H1 (cell line): ENCODE measurements around the gene ARHGDIG. TPM values are rescaled to one million over a fixed set of nuclear protein-coding genes. Genes with fewer than 3 reads are reported as not detected.

ENCODE experiments used
- CTCF ChIA-PET: fragments of 300-600 bp; sonication (Branson Sonifier 250); formaldehyde crosslinking; loops from one replicate; lab custom pipeline; 2021; ENCODE audit not compliant: partially characterized antibody; lab: Charles Lee
- POLR2A ChIA-PET: fragments of 300-600 bp; sonication (Branson Sonifier 250); formaldehyde crosslinking; loops from one replicate; lab custom pipeline; 2021; ENCODE audit warnings: inconsistent platforms; ENCODE audit not compliant: partially characterized antibody; lab: Charles Lee
- DNase-seq, 2 experiments: peaks; one replicate each; pipeline versions ENCODE4 v3.0.0 to v3.0.0-alpha.2; 2010 to 2022; ENCODE audit warnings: low spot score in 2 of 2, low read depth in 1 of 2, mixed read lengths in 1 of 2
- FAIRE-seq: peaks from 2 replicates; lab custom pipeline; 2011; peaks lifted over from hg19 to GRCh38; lab: Jason Lieb, UNC
- H2AFZ ChIP-seq: 2 replicates; pipeline ENCODE4 v1.8.1; 2012; ENCODE audit warnings: low read length, inconsistent platforms
- H2AK5ac ChIP-seq: 2 replicates; pipeline ENCODE4 v1.6.1; 2013; ENCODE audit warnings: low read depth, low read length
- H2BK120ac ChIP-seq: replicated peaks from 2 replicates; pipeline ENCODE3; 2013; ENCODE audit warnings: low read depth, low read length, inconsistent platforms
- H2BK12ac ChIP-seq: 2 replicates; pipeline ENCODE4 v1.6.1; 2013; ENCODE audit warnings: low read depth, low read length
- H2BK15ac ChIP-seq: 2 replicates; pipeline ENCODE4 v1.6.1; 2013; ENCODE audit warnings: low read length
- H2BK20ac ChIP-seq: 2 replicates; pipeline ENCODE4 v1.6.1; 2013; ENCODE audit warnings: low read length
- H2BK5ac ChIP-seq: 2 replicates; pipeline ENCODE4 v1.6.1; 2013; ENCODE audit warnings: low read depth, low read length
- H3K14ac ChIP-seq: 2 replicates; pipeline ENCODE4 v1.6.1; 2013; ENCODE audit warnings: inconsistent platforms; ENCODE audit not compliant: insufficient read length
- H3K18ac ChIP-seq: 2 replicates; pipeline ENCODE4 v1.6.1; 2013; ENCODE audit warnings: low read length; ENCODE audit errors: extremely low read depth
- H3K23ac ChIP-seq: 2 replicates; pipeline ENCODE4 v1.6.1; 2013; ENCODE audit warnings: inconsistent platforms; ENCODE audit not compliant: insufficient read length
- H3K23me2 ChIP-seq: 2 replicates; pipeline ENCODE4 v1.6.1; 2013; ENCODE audit warnings: low read depth, low read length
- H3K27ac ChIP-seq: 2 replicates; pipeline ENCODE4 v1.6.1; 2011; ENCODE audit warnings: low read depth, low read length, inconsistent platforms
- H3K27me3 ChIP-seq, 4 experiments: replicated peaks in 1 of 4; 1 replicate in 1 of 4; 2 replicates in 3 of 4; pipeline versions ENCODE4 v1.6.1 to v1.8.1; 2011 to 2013; ENCODE audit warnings: low read length in 3 of 4, mild to moderate bottlenecking in 3 of 4, inconsistent platforms in 2 of 4, mixed read lengths in 2 of 4, moderate library complexity in 1 of 4; ENCODE audit not compliant: control insufficient read depth in 3 of 4, insufficient read depth in 3 of 4; ENCODE audit errors: extremely low read depth in 1 of 4
- H3K36me3 ChIP-seq, 4 experiments: 2 replicates each; pipeline versions ENCODE4 v1.6.1 to v1.8.1; 2011 to 2013; ENCODE audit warnings: mild to moderate bottlenecking in 4 of 4, low read length in 3 of 4, moderate library complexity in 2 of 4, control low read depth in 1 of 4, inconsistent platforms in 1 of 4; ENCODE audit not compliant: insufficient read depth in 4 of 4, control insufficient read depth in 2 of 4
- H3K4ac ChIP-seq: replicated peaks from 2 replicates; pipeline ENCODE3; 2013; ENCODE audit warnings: low read length, low read depth, mixed read lengths, inconsistent platforms; ENCODE audit not compliant: insufficient read length
- H3K4me1 ChIP-seq, 4 experiments: replicated peaks in 1 of 4; 1 replicate in 1 of 4; 2 replicates in 3 of 4; pipeline versions ENCODE4 v1.6.1 to v1.8.1; 2011 to 2013; ENCODE audit warnings: low read length in 3 of 4, inconsistent platforms in 2 of 4, mixed read lengths in 1 of 4; ENCODE audit not compliant: insufficient read depth in 4 of 4, control insufficient read depth in 3 of 4
- H3K4me2 ChIP-seq, 2 experiments: 2 replicates each; pipeline versions ENCODE4 v1.6.1 to v1.8.1; 2011 to 2013; ENCODE audit warnings: low read depth in 2 of 2, low read length in 2 of 2, control low read depth in 1 of 2, inconsistent platforms in 1 of 2, mild to moderate bottlenecking in 1 of 2; ENCODE audit not compliant: insufficient read depth in 1 of 2
- H3K4me3 ChIP-seq, 4 experiments: fragments of 200-600, 300-600 bp in 1 of 4; sonication (generic), shearing (Covaris generic), sonication (Bioruptor Twin) in 1 of 4; 2 replicates each; pipeline versions ENCODE4 v1.5.1 to v1.8.1; 2011 to 2016; ENCODE audit warnings: low read length in 4 of 4, low read depth in 3 of 4, control low read depth in 2 of 4, inconsistent platforms in 2 of 4, mild to moderate bottlenecking in 2 of 4, mixed read lengths in 1 of 4, moderate library complexity in 1 of 4; ENCODE audit not compliant: insufficient read depth in 2 of 4; ENCODE audit errors: extremely low read depth in 1 of 4
- H3K56ac ChIP-seq: replicated peaks from 2 replicates; pipeline ENCODE3; 2013; ENCODE audit warnings: low read depth, mild to moderate bottlenecking, mixed read lengths, low read length, inconsistent platforms; ENCODE audit not compliant: insufficient read length
- H3K79me1 ChIP-seq: 2 replicates; pipeline ENCODE4 v1.6.1; 2013; ENCODE audit warnings: low read depth, low read length, control low read depth
- H3K79me2 ChIP-seq, 2 experiments: 2 replicates each; pipeline versions ENCODE4 v1.6.1 to v1.8.1; 2012 to 2013; ENCODE audit warnings: low read length in 2 of 2, mild to moderate bottlenecking in 2 of 2, inconsistent platforms in 1 of 2; ENCODE audit not compliant: insufficient read depth in 2 of 2, control insufficient read depth in 1 of 2
- H3K9ac ChIP-seq, 4 experiments: replicated peaks in 1 of 4; 1 replicate in 1 of 4; 2 replicates in 3 of 4; pipeline versions ENCODE4 v1.6.1 to v1.8.1; 2011 to 2013; ENCODE audit warnings: low read depth in 3 of 4, low read length in 3 of 4, control low read depth in 2 of 4, mild to moderate bottlenecking in 2 of 4, moderate library complexity in 2 of 4, inconsistent platforms in 1 of 4; ENCODE audit errors: extremely low read depth in 1 of 4
- H3K9me3 ChIP-seq, 2 experiments: 2 replicates each; pipeline versions ENCODE4 v1.6.1 to v1.8.1; 2012 to 2013; ENCODE audit warnings: mild to moderate bottlenecking in 2 of 2, moderate library complexity in 2 of 2, control low read depth in 1 of 2, inconsistent platforms in 1 of 2, low read depth in 1 of 2, low read length in 1 of 2, mixed read lengths in 1 of 2; ENCODE audit not compliant: insufficient read depth in 2 of 2
- H4K20me1 ChIP-seq, 2 experiments: replicated peaks in 1 of 2; 2 replicates each; pipeline versions ENCODE3 to v1.8.1; 2011 to 2013; ENCODE audit warnings: inconsistent platforms in 2 of 2, low read length in 2 of 2, mild to moderate bottlenecking in 1 of 2; ENCODE audit not compliant: insufficient read depth in 2 of 2, control insufficient read depth in 1 of 2
- H4K5ac ChIP-seq: 2 replicates; pipeline ENCODE4 v1.6.1; 2013; ENCODE audit warnings: low read length, low read depth, mixed read lengths, inconsistent platforms; ENCODE audit not compliant: insufficient read length
- H4K8ac ChIP-seq: 2 replicates; pipeline ENCODE4 v1.8.0; 2013; ENCODE audit warnings: mild to moderate bottlenecking, moderate library complexity, low read length, inconsistent platforms; ENCODE audit not compliant: insufficient read depth; ENCODE audit errors: extremely low read depth
- H4K91ac ChIP-seq: replicated peaks from 2 replicates; pipeline ENCODE3; 2013; ENCODE audit warnings: low read length, mixed read lengths, inconsistent platforms; ENCODE audit not compliant: insufficient read length
- ASH2L ChIP-seq: fragments of 200-600, 300-600 bp; sonication (generic); IDR thresholded peaks from one replicate; pipeline ENCODE4 v1.7.1; 2017; ENCODE audit warnings: low read length
- BCL11A ChIP-seq, 2 experiments: IDR thresholded peaks; one replicate each; pipeline ENCODE4 v1.6.1; 2011; ENCODE audit warnings: low read depth in 2 of 2, low read length in 2 of 2, mild to moderate bottlenecking in 2 of 2
- GTF2F1 ChIP-seq: IDR thresholded peaks from 2 replicates; pipeline ENCODE4 v1.6.1; 2012; ENCODE audit warnings: low read depth, low read length, improper control_type of control experiment, borderline replicate concordance
- MAFK ChIP-seq: IDR thresholded peaks from 2 replicates; pipeline ENCODE4 v1.6.1; 2012; ENCODE audit warnings: low read depth, mild to moderate bottlenecking, improper control_type of control experiment, low read length
- POLR2AphosphoS5 ChIP-seq: IDR thresholded peaks from 2 replicates; pipeline ENCODE4 v1.6.1; 2011; ENCODE audit warnings: low read depth, low read length
- RAD21 ChIP-seq, 2 experiments: IDR thresholded peaks in 1 of 2; conservative IDR thresholded peaks in 1 of 2; 2 replicates each; pipeline ENCODE4 v1.6.1; 2011; ENCODE audit warnings: low read depth in 2 of 2, low read length in 2 of 2, improper control_type of control experiment in 1 of 2, inconsistent platforms in 1 of 2, mild to moderate bottlenecking in 1 of 2, moderate library complexity in 1 of 2
- SAP30 ChIP-seq: fragments of 300-600 bp; sonication (generic); IDR thresholded peaks from 2 replicates; pipeline ENCODE4 v1.7.1; 2012; ENCODE audit warnings: low read length, moderate library complexity, mild to moderate bottlenecking, inconsistent platforms; ENCODE audit not compliant: insufficient read depth, insufficient replicate concordance
- SRF ChIP-seq: IDR thresholded peaks from 2 replicates; pipeline ENCODE4 v1.6.1; 2011; ENCODE audit warnings: mild to moderate bottlenecking, low read depth, low read length, moderate library complexity
- TAF7 ChIP-seq: optimal IDR thresholded peaks from 2 replicates; pipeline ENCODE3; 2011; ENCODE audit warnings: low read depth, mild to moderate bottlenecking, inconsistent platforms, low read length, moderate library complexity, borderline replicate concordance
- WGBS, 2 experiments: shearing (Covaris generic) in 1 of 2; methylation state at CpG; one replicate each; pipeline versions ENCODE4 v1.1.6 to v1.1.7; 2013 to 2015; ENCODE audit warnings: low lambda C conversion rate in 2 of 2, mixed read lengths in 2 of 2, inconsistent platforms in 1 of 2, low coverage in 1 of 2, missing lambda C conversion rate in 1 of 2; ENCODE audit not compliant: insufficient replicate concordance in 2 of 2, insufficient coverage in 1 of 2, insufficient read length in 1 of 2; ENCODE audit errors: extremely low coverage in 1 of 2, missing lambda C conversion rate in 1 of 2; 5-methylcytosine and 5-hydroxymethylcytosine counted together
- polyA plus RNA-seq, 7 experiments: library from polyadenylated mRNA; depleted of rRNA in 3 of 7; stranded (reverse) in 5 of 7; unstranded in 2 of 7; fragments of >200 nt in 5 of 7; fragments of 200-250 nt in 2 of 7; gene quantifications; 1 replicate in 5 of 7; 2 replicates in 1 of 7; 4 replicates in 1 of 7; pipeline versions ENCODE4 v1.2.1 to v1.2.3, GENCODE V29; 2011 to 2013; ENCODE audit warnings: missing spikeins in 2 of 7, mixed read lengths in 2 of 7
- total RNA-seq: library from RNA; stranded (reverse); fragmentation: NEBNext Ultra II Directional; extraction: Animal tissue kit (Norgen Biotek cat#: 25700); gene quantifications from 2 replicates; pipeline ENCODE4 v1.2.1, GENCODE V29; 2021
- TF ChIP-seq, protein P1 (sequence below): IDR thresholded peaks from 2 replicates; pipeline ENCODE4 v1.6.1; 2012; ENCODE audit warnings: inconsistent platforms

The ARHGDIG gene
- total and polyA plus RNA-seq, 2 of the 8 experiments (the other 6 are each of a cell fraction or from before 2014, with no cell fraction given): 1.2 to 2.9 TPM

DNA sequence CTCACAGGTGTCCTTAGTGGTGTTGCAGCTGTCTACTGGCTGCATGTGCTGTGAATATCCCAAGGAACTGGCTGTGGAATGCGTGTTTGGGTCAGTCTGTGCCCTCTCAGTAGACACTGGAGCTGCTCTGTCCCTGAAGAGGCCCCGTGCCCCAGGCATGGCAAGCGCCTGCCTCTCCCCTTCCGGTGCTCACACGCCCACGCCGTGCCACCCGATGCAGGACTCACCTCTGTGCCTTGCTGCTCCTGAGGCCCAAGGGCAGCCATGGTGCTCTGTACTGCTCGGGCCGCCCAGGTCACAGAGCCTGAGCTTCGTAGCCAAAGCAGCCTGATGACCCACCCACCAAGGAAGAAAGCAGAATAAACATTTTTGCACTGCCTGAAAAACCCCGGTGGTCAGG lies 14.7 kb upstream of the ARHGDIG start:
- Histone ChIP-seq H3K27ac (no peak overlapping the region), H2BK20ac (no peak overlapping the region), H3K4me1 (no peaks in the 10 kb centered on the region; a peak in 1 of 7 replicates), H3K27me3 (no peaks in the 10 kb centered on the region), H3K9me3 (no peaks in the 10 kb centered on the region), H3K79me1 (no peaks in the 10 kb centered on the region), H3K14ac (no peak overlapping the region), H3K9ac (no peak overlapping the region), H2BK120ac (no peak overlapping the region), H4K20me1 (peaks cover 0 to 17% of the 10 kb centered on the region in 2 experiments), H3K4me2 (no peak overlapping the region), H2BK15ac (no peak overlapping the region), H3K36me3 (peaks cover 0 to 7% (median 3%) of the 10 kb centered on the region in 4 experiments; a peak in 3 of 8 replicates), H4K5ac (no peak overlapping the region), H3K4ac (no peak overlapping the region), H3K79me2 (no peaks in the 10 kb centered on the region), H2BK5ac (no peak overlapping the region), H3K4me3 (no peak overlapping the region), H3K23ac (no peak overlapping the region), H3K18ac (no peak overlapping the region), H2AK5ac (no peak overlapping the region), H3K23me2 (peaks cover 4% of the 10 kb centered on the region; the same call in 1 of the 2 replicates), H4K8ac (no peak overlapping the region), H2AFZ (no peak overlapping the region), H4K91ac (no peak overlapping the region), H2BK12ac (no peak overlapping the region), H3K56ac (no peak overlapping the region)
- no peak for FAIRE-seq
- POLR2A ChIA-PET: interaction anchor here (1.5 kb wide), 1 partner anchor 11 kb away, joined by 6 read pairs; the partner anchor contains the start of gene RGS11
- no peak for DNase-seq
- TF ChIP-seq BCL11A (IDR thresholded peaks at IDR 0.05; ENCODE audit: low read depth in 2 of 2, low read length in 2 of 2) (no peak), ASH2L (no peak), RAD21 (IDR thresholded peaks at IDR 0.05 in 1 of 2, conservative IDR thresholded peaks at IDR 0.05 in 1 of 2; ENCODE audit: low read depth in 2 of 2, low read length in 2 of 2) (no peak), POLR2AphosphoS5 (no peak), TAF7 (no peak), SAP30 (no peak), SRF (no peak), MAFK (no peak), GTF2F1 (no peak)
- TF ChIP-seq, protein P1, sequence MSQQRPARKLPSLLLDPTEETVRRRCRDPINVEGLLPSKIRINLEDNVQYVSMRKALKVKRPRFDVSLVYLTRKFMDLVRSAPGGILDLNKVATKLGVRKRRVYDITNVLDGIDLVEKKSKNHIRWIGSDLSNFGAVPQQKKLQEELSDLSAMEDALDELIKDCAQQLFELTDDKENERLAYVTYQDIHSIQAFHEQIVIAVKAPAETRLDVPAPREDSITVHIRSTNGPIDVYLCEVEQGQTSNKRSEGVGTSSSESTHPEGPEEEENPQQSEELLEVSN: no peak
- CTCF ChIA-PET: interaction anchor here (0.9 to 1.4 kb wide), 3 partner anchors 38 to 96 kb away, joined by 3 to 4 read pairs (median 3); no protein-coding TSS in a partner anchor
- 90% methylated on average over 12 of the region's 12 CpGs; no CpG with 5 or more reads in 1 of the 2 experiments for WGBS, 2 experiments
